Measurements from ENCODE around the gene NCCRP1. TPM values are rescaled to one million over a fixed set of nuclear protein-coding genes. Genes with fewer than 3 reads are reported as not detected.

NCCRP1 gene
- total and polyA plus RNA-seq, 2 donors (not counting 1 experiment from before 2014, with no cell fraction given) = not detected

DNA sequence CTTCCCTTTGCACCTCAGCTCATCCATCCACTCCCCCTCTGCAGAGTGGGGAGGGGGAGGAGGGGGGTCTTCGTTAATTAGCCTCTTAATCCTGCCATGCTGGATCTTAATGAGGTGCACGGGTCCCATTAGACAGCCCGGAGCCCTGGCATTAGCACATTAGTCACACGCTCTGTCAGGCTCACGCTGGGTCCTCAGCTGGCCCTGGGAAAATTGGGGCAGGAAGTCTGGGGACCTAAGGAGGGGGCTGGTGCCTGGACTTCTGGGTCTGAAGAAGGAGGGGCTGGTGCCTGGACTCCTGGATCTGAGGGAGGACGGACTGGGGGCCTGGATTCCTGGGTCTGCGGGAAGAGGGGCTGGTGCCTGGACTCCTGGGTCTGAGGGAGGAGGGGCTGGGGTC is 444 bp upstream of the NCCRP1 start:
- Histone ChIP-seq H4K20me1 (ENCODE audit: control insufficient read depth, extremely low read depth, insufficient read depth, low read length) (no peaks in the 10 kb centered on the region), H3K4me2 (ENCODE audit: extremely low read depth, insufficient read depth, low read length) (no peak overlapping the region), H3K27me3 (ENCODE audit: control insufficient read depth, insufficient read depth, low read length) (peaks cover 33% of the 10 kb centered on the region), H3K4me3 (replicated peaks in 1 of 4; ENCODE audit: control extremely low read depth in 1 of 4, insufficient read depth in 1 of 4, low read depth in 3 of 4, low read length in 4 of 4) (no peak overlapping the region), H2AFZ (ENCODE audit: low read length) (no peak overlapping the region), H3K4me1 (ENCODE audit: control insufficient read depth, extremely low read depth, insufficient read depth, low read length) (no peaks in the 10 kb centered on the region), H3K27ac (ENCODE audit: insufficient read depth, low read length) (no peak overlapping the region), H3K9ac (ENCODE audit: insufficient read depth, low read length) (no peak overlapping the region), H3K79me2 (ENCODE audit: control insufficient read depth, insufficient read depth, low read length) (no peaks in the 10 kb centered on the region), H3K9me3 (ENCODE audit: control insufficient read depth, insufficient read depth, low read depth, low read length) (no peaks in the 10 kb centered on the region), H3K36me3 (ENCODE audit: control insufficient read depth, insufficient read depth, low read length) (no peaks in the 10 kb centered on the region)
- DNase-seq (ENCODE audit: low read depth in 2 of 2) = no peak
- TF ChIP-seq EZH2 (IDR thresholded peaks at IDR 0.05; ENCODE audit: low read length, missing control alignments) = peak; percentile 9
- TF ChIP-seq, protein P1, sequence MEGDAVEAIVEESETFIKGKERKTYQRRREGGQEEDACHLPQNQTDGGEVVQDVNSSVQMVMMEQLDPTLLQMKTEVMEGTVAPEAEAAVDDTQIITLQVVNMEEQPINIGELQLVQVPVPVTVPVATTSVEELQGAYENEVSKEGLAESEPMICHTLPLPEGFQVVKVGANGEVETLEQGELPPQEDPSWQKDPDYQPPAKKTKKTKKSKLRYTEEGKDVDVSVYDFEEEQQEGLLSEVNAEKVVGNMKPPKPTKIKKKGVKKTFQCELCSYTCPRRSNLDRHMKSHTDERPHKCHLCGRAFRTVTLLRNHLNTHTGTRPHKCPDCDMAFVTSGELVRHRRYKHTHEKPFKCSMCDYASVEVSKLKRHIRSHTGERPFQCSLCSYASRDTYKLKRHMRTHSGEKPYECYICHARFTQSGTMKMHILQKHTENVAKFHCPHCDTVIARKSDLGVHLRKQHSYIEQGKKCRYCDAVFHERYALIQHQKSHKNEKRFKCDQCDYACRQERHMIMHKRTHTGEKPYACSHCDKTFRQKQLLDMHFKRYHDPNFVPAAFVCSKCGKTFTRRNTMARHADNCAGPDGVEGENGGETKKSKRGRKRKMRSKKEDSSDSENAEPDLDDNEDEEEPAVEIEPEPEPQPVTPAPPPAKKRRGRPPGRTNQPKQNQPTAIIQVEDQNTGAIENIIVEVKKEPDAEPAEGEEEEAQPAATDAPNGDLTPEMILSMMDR (conservative IDR thresholded peaks at IDR 0.05 in 1 of 2, IDR thresholded peaks at IDR 0.05 in 1 of 2; ENCODE audit: low read depth in 1 of 2, low read length in 2 of 2) = no peak

DNA sequence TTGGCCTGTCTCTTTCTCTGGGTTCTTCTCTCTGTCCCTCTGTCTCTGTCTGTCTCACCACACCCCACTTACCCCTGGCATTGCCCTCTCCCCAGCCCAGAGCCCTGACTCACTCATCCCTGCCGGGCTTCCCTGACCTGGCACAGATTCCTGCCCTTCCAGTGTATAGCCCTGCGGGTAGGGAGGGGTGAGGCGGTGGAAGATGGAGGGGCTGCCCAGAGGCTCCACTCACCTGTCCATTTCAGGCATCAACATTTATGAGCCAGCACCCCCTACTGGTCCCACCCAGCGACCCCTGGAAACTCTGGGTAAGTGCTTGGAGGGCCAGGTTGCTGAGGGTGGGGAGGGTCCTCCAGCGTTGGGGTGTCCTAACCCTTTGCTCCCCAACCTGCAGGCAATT is 1.0 kb downstream of the NCCRP1 start:
- Histone ChIP-seq H3K9me3 (ENCODE audit: control insufficient read depth, insufficient read depth, low read depth, low read length) (no peaks in the 10 kb centered on the region), H3K27ac (ENCODE audit: insufficient read depth, low read length) (no peak overlapping the region), H3K79me2 (ENCODE audit: control insufficient read depth, insufficient read depth, low read length) (no peaks in the 10 kb centered on the region), H2AFZ (ENCODE audit: low read length) (no peak overlapping the region), H3K4me2 (ENCODE audit: extremely low read depth, insufficient read depth, low read length) (no peak overlapping the region), H3K4me3 (replicated peaks in 1 of 4; ENCODE audit: control extremely low read depth in 1 of 4, insufficient read depth in 1 of 4, low read depth in 3 of 4, low read length in 4 of 4) (no peak overlapping the region), H3K4me1 (ENCODE audit: control insufficient read depth, extremely low read depth, insufficient read depth, low read length) (no peaks in the 10 kb centered on the region), H3K9ac (ENCODE audit: insufficient read depth, low read length) (no peak overlapping the region), H4K20me1 (ENCODE audit: control insufficient read depth, extremely low read depth, insufficient read depth, low read length) (no peaks in the 10 kb centered on the region), H3K27me3 (ENCODE audit: control insufficient read depth, insufficient read depth, low read length) (peaks cover 33% of the 10 kb centered on the region), H3K36me3 (ENCODE audit: control insufficient read depth, insufficient read depth, low read length) (no peaks in the 10 kb centered on the region)
- TF ChIP-seq, protein P1 (conservative IDR thresholded peaks at IDR 0.05 in 1 of 2, IDR thresholded peaks at IDR 0.05 in 1 of 2; ENCODE audit: low read depth in 1 of 2, low read length in 2 of 2) = no peak
- DNase-seq (ENCODE audit: low read depth in 2 of 2) = no peak

DNA sequence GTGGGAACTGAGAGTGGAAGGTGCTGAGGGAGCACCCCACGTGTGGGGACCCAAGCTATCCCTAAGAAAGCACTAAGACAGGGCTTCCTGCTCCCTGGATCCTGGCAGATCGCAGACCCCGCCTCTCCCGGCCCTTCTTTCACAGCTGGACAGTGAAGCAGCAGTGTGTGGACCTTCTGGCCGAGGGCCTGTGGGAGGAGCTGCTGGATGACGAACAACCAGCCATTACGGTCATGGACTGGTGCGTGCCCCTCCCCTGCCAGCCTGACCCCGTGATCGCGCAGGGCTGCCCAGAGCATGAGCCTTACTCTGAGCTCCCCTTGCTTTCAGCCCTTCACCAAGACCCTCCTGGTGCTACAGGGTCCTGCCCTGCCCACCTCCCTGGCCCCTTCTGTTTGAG is 2.3 kb downstream of the NCCRP1 start:
- Histone ChIP-seq H3K9me3 (ENCODE audit: control insufficient read depth, insufficient read depth, low read depth, low read length) (no peaks in the 10 kb centered on the region), H3K4me3 (replicated peaks in 1 of 4; ENCODE audit: control extremely low read depth in 1 of 4, insufficient read depth in 1 of 4, low read depth in 3 of 4, low read length in 4 of 4) (no peak overlapping the region), H2AFZ (ENCODE audit: low read length) (peak overlapping the region; percentile 84), H3K36me3 (ENCODE audit: control insufficient read depth, insufficient read depth, low read length) (no peaks in the 10 kb centered on the region), H3K27ac (ENCODE audit: insufficient read depth, low read length) (no peak overlapping the region), H4K20me1 (ENCODE audit: control insufficient read depth, extremely low read depth, insufficient read depth, low read length) (no peaks in the 10 kb centered on the region), H3K27me3 (ENCODE audit: control insufficient read depth, insufficient read depth, low read length) (peaks cover 38% of the 10 kb centered on the region), H3K9ac (ENCODE audit: insufficient read depth, low read length) (no peak overlapping the region), H3K4me2 (ENCODE audit: extremely low read depth, insufficient read depth, low read length) (peak overlapping the region; percentile 59), H3K4me1 (ENCODE audit: control insufficient read depth, extremely low read depth, insufficient read depth, low read length) (no peaks in the 10 kb centered on the region), H3K79me2 (ENCODE audit: control insufficient read depth, insufficient read depth, low read length) (no peaks in the 10 kb centered on the region)
- DNase-seq (ENCODE audit: low read depth in 2 of 2) = peak; percentile 26 to 78
- TF ChIP-seq, protein P1 (conservative IDR thresholded peaks at IDR 0.05 in 1 of 2, IDR thresholded peaks at IDR 0.05 in 1 of 2; ENCODE audit: low read depth in 1 of 2, low read length in 2 of 2) = no peak
- TF ChIP-seq EZH2 (IDR thresholded peaks at IDR 0.05; ENCODE audit: low read length, missing control alignments) = no peak
